Measurements from ENCODE around the gene DLD. TPM values are rescaled to one million over a fixed set of nuclear protein-coding genes. Genes with fewer than 3 reads are reported as not detected.

The DLD gene
- total RNA-seq, 2 experiments from 2014 or later = 54.1 to 60.5 TPM

GRCh38 chr7:107959527-107959898, 68.5 kb downstream of the DLD start:
- no peak for DNase-seq
- Mint-ChIP-seq H3K4me1 (no peaks in the 10 kb centered on the region), H3K27me3 (peaks cover 14% of the 10 kb centered on the region), H3K4me3 (no peak overlapping the region), H3K27ac (no peak overlapping the region), H3K36me3 (ENCODE audit: low read depth) (no peaks in the 10 kb centered on the region), H3K9me3 (no peaks in the 10 kb centered on the region)
- CTCF ChIA-PET = no interaction called here
- POLR2A ChIA-PET = no interaction called here

- CTCF ChIA-PET = no interaction called here
- Mint-ChIP-seq H3K4me3 (no peak overlapping the region), H3K4me1 (no peaks in the 10 kb centered on the region), H3K36me3 (ENCODE audit: low read depth) (no peaks in the 10 kb centered on the region), H3K27me3 (peaks cover 14% of the 10 kb centered on the region), H3K27ac (no peak overlapping the region), H3K9me3 (no peaks in the 10 kb centered on the region)
- POLR2A ChIA-PET = no interaction called here
- DNase-seq = no peak
Measured at GRCh38 chr7:107960272-107960671, 69.3 kb downstream of the DLD start.

- ChIA-PET CTCF (no interaction called here), POLR2A (no interaction called here)
- H3K4me3 Mint-ChIP-seq = no peak overlapping the region
- H3K4me1 Mint-ChIP-seq = no peaks in the 10 kb centered on the region
- H3K27ac Mint-ChIP-seq = no peak overlapping the region
- DNase-seq = no peak
- no peaks in the 10 kb centered on the region for H3K9me3 Mint-ChIP-seq
- H3K27me3 Mint-ChIP-seq = peaks cover 12% of the 10 kb centered on the region
- no peaks in the 10 kb centered on the region for H3K36me3 Mint-ChIP-seq (ENCODE audit: low read depth)
Measured at GRCh38 chr7:107961405-107961804, 70.4 kb downstream of the DLD start.

- Mint-ChIP-seq H3K36me3 (ENCODE audit: low read depth) (no peaks in the 10 kb centered on the region), H3K4me3 (no peak overlapping the region), H3K4me1 (no peaks in the 10 kb centered on the region), H3K27me3 (peaks cover 7% of the 10 kb centered on the region), H3K27ac (no peak overlapping the region), H3K9me3 (no peaks in the 10 kb centered on the region)
- ChIA-PET CTCF (no interaction called here), POLR2A (no interaction called here)
- DNase-seq = no peak
Measured at GRCh38 chr7:107962817-107963216, 71.8 kb downstream of the DLD start.

GRCh38 chr7:107964510-107964909, 73.5 kb downstream of the DLD start:
- Mint-ChIP-seq H3K36me3 (ENCODE audit: low read depth) (no peaks in the 10 kb centered on the region), H3K9me3 (no peaks in the 10 kb centered on the region), H3K27me3 (peaks cover 2% of the 10 kb centered on the region), H3K4me1 (no peaks in the 10 kb centered on the region), H3K27ac (no peak overlapping the region), H3K4me3 (no peak overlapping the region)
- CTCF ChIA-PET = interaction anchor here (1.3 kb wide), 1 partner anchor 14 kb away, joined by 3 read pairs; no protein-coding TSS in a partner anchor
- DNase-seq = no peak
- POLR2A ChIA-PET = no interaction called here

GRCh38 chr7:107966711-107967110, 75.7 kb downstream of the DLD start:
- CTCF ChIA-PET = no interaction called here
- DNase-seq = no peak

GRCh38 chr7:107967420-107967819, 76.4 kb downstream of the DLD start:
- Mint-ChIP-seq H3K36me3 (ENCODE audit: low read depth) (no peaks in the 10 kb centered on the region), H3K27ac (no peak overlapping the region), H3K4me1 (no peaks in the 10 kb centered on the region), H3K4me3 (no peak overlapping the region), H3K27me3 (no peaks in the 10 kb centered on the region), H3K9me3 (no peaks in the 10 kb centered on the region)
- no peak for DNase-seq
- CTCF ChIA-PET = no interaction called here
- POLR2A ChIA-PET = no interaction called here

More at GRCh38 chr7:107966711-107967110, 75.7 kb downstream of the DLD start:
- Mint-ChIP-seq H3K27ac (no peak overlapping the region), H3K4me3 (no peak overlapping the region), H3K9me3 (no peaks in the 10 kb centered on the region), H3K27me3 (no peaks in the 10 kb centered on the region), H3K4me1 (no peaks in the 10 kb centered on the region), H3K36me3 (ENCODE audit: low read depth) (no peaks in the 10 kb centered on the region)
- POLR2A ChIA-PET = no interaction called here

GRCh38 chr7:107968449-107968848, 77.5 kb downstream of the DLD start:
- no peaks in the 10 kb centered on the region for H3K27me3 Mint-ChIP-seq
- no peaks in the 10 kb centered on the region for H3K4me1 Mint-ChIP-seq
- H3K27ac Mint-ChIP-seq = no peak overlapping the region
- no peaks in the 10 kb centered on the region for H3K36me3 Mint-ChIP-seq (ENCODE audit: low read depth)
- CTCF ChIA-PET = no interaction called here
- H3K9me3 Mint-ChIP-seq = no peaks in the 10 kb centered on the region
- no peak overlapping the region for H3K4me3 Mint-ChIP-seq
- no peak for DNase-seq
- POLR2A ChIA-PET = no interaction called here

- no peak overlapping the region for H3K4me3 Mint-ChIP-seq
- no peaks in the 10 kb centered on the region for H3K27me3 Mint-ChIP-seq
- H3K27ac Mint-ChIP-seq = no peak overlapping the region
- CTCF ChIA-PET = no interaction called here
- no peaks in the 10 kb centered on the region for H3K36me3 Mint-ChIP-seq (ENCODE audit: low read depth)
- no peaks in the 10 kb centered on the region for H3K4me1 Mint-ChIP-seq
- DNase-seq = no peak
- no peaks in the 10 kb centered on the region for H3K9me3 Mint-ChIP-seq
- POLR2A ChIA-PET = no interaction called here
Measured at GRCh38 chr7:107969856-107970255, 78.9 kb downstream of the DLD start.

Other genes starting within 250 kb of the DLD start
- 1 to 10 TPM; 1.3 to 2.0 TPM for gene SLC26A4, start 230.4 kb upstream of the DLD start, total RNA-seq
- 10 to 100 TPM; 45.7 to 59.7 TPM for gene CBLL1, start 147.0 kb upstream of the DLD start, total RNA-seq
- not detected for gene SLC26A3, start 88.0 kb upstream of the DLD start, total RNA-seq
- not detected for gene LAMB1, start 112.0 kb downstream of the DLD start, total RNA-seq
- not detected for gene LAMB4, start 239.2 kb downstream of the DLD start, total RNA-seq

Measured in activated CD4-positive, alpha-beta T cell treated with anti-CD3 and anti-CD28 coated beads, Interleukin-2, amount 10 ng/mL, durations not matched to agents 7 days and 5 days (primary cell).